DMS79 treated with DMSO at 0.1 percent for 48 hours (cell line): ENCODE data around the gene HABP2.

Source experiments
- DNase-seq: peaks from one replicate; lab custom pipeline; 2025; lab: John Stamatoyannopoulos, UW

The HABP2 gene

GRCh38 chr10:113557903-113558321 is 5.1 kb downstream of the HABP2 start:
- DNase-seq, result no peak

- DNase-seq, result no peak
Observed at GRCh38 chr10:113560071-113560470, 7.2 kb downstream of the HABP2 start.

GRCh38 chr10:113561214-113561613 is 8.4 kb downstream of the HABP2 start:
- no peak for DNase-seq

- DNase-seq, result no peak
Observed at GRCh38 chr10:113562069-113562468, 9.2 kb downstream of the HABP2 start.

- no peak for DNase-seq
Observed at GRCh38 chr10:113562704-113563103, 9.9 kb downstream of the HABP2 start.

GRCh38 chr10:113563306-113564088 is 10.6 kb downstream of the HABP2 start:
- peak; percentile 21 for DNase-seq

GRCh38 chr10:113565364-113565763 is 12.5 kb downstream of the HABP2 start:
- no peak for DNase-seq

GRCh38 chr10:113566888-113567287 is 14.0 kb downstream of the HABP2 start:
- DNase-seq, result no peak

GRCh38 chr10:113569576-113569975 is 16.7 kb downstream of the HABP2 start:
- DNase-seq, result no peak

- peak; percentile 2 for DNase-seq
Observed at GRCh38 chr10:113572520-113573290, 19.9 kb downstream of the HABP2 start.

- no peak for DNase-seq
Observed at GRCh38 chr10:113573368-113573767, 20.5 kb downstream of the HABP2 start.

- no peak for DNase-seq
Observed at GRCh38 chr10:113576852-113577251, 24.0 kb downstream of the HABP2 start.

- DNase-seq, result no peak
Observed at GRCh38 chr10:113578773-113579172, 25.9 kb downstream of the HABP2 start.

- DNase-seq, result no peak
Observed at GRCh38 chr10:113581092-113581491, 28.2 kb downstream of the HABP2 start.

GRCh38 chr10:113583571-113583970 is 30.7 kb downstream of the HABP2 start:
- DNase-seq, result no peak

- DNase-seq, result no peak
Observed at GRCh38 chr10:113585949-113586348, 33.1 kb downstream of the HABP2 start.

- DNase-seq, result no peak
Observed at GRCh38 chr10:113589201-113589770, 36.4 kb downstream of the HABP2 start.

GRCh38 chr10:113590581-113590980 is 37.7 kb downstream of the HABP2 start:
- no peak for DNase-seq

- no peak for DNase-seq
Observed at GRCh38 chr10:113592380-113592779, 39.5 kb downstream of the HABP2 start.

GRCh38 chr10:113594652-113595051 is 41.8 kb downstream of the HABP2 start:
- DNase-seq, result no peak

GRCh38 chr10:113600569-113600968 is 47.7 kb downstream of the HABP2 start:
- no peak for DNase-seq

- no peak for DNase-seq
Observed at GRCh38 chr10:113603057-113603777, 50.4 kb downstream of the HABP2 start.
